Mesenchymal stem cell (in vitro differentiated cells and primary cell): Measurements from ENCODE around the gene PTX3.

Source experiments
- DNase-seq: peaks from one replicate; pipeline ENCODE4 v3.0.0-alpha.2; 2013
- H2AFZ ChIP-seq: one replicate; pipeline ENCODE4 v1.6.1; 2013; ENCODE audit warnings: low read depth, mild to moderate bottlenecking, control low read depth, inconsistent platforms, low read length, moderate library complexity
- H2AK5ac ChIP-seq: 2 replicates; pipeline ENCODE4 v1.6.1; 2013; ENCODE audit warnings: low read length, moderate library complexity, mild to moderate bottlenecking, inconsistent platforms; ENCODE audit not compliant: severe bottlenecking
- H2BK120ac ChIP-seq: one replicate; pipeline ENCODE4 v1.6.1; 2013; ENCODE audit warnings: low read depth, mild to moderate bottlenecking, inconsistent platforms, low read length, moderate library complexity
- H2BK12ac ChIP-seq, 2 experiments: one replicate each; pipeline ENCODE4 v1.6.1; 2013; ENCODE audit warnings: inconsistent platforms in 2 of 2, low read length in 2 of 2, mild to moderate bottlenecking in 2 of 2, moderate library complexity in 2 of 2, control low read depth in 1 of 2
- H2BK15ac ChIP-seq: one replicate; pipeline ENCODE4 v1.6.1; 2013; ENCODE audit warnings: mild to moderate bottlenecking, low read depth, inconsistent platforms; ENCODE audit not compliant: poor library complexity, severe bottlenecking
- H2BK5ac ChIP-seq: 2 replicates; pipeline ENCODE4 v1.6.1; 2013; ENCODE audit warnings: low read depth, mild to moderate bottlenecking, low read length, control low read depth, inconsistent platforms; ENCODE audit not compliant: poor library complexity, severe bottlenecking
- H3K14ac ChIP-seq, 2 experiments: one replicate each; pipeline ENCODE4 v1.6.1; 2013; ENCODE audit warnings: inconsistent platforms in 2 of 2, low read length in 2 of 2, control low read depth in 1 of 2, mild to moderate bottlenecking in 1 of 2, moderate library complexity in 1 of 2
- H3K18ac ChIP-seq, 2 experiments: one replicate each; pipeline ENCODE4 v1.6.1; 2013; ENCODE audit warnings: inconsistent platforms in 2 of 2, low read length in 2 of 2, control low read depth in 1 of 2, low read depth in 1 of 2, mild to moderate bottlenecking in 1 of 2
- H3K23ac ChIP-seq, 2 experiments: one replicate each; pipeline ENCODE4 v1.6.1; 2013; ENCODE audit warnings: inconsistent platforms in 2 of 2, low read length in 2 of 2, mild to moderate bottlenecking in 2 of 2, moderate library complexity in 2 of 2, control low read depth in 1 of 2
- H3K27ac ChIP-seq: 2 replicates; pipeline ENCODE4 v1.5.1; 2013; ENCODE audit warnings: mild to moderate bottlenecking, moderate library complexity, low read length, control low read depth, inconsistent platforms; ENCODE audit not compliant: poor library complexity, severe bottlenecking
- H3K27me3 ChIP-seq, 2 experiments: 2 replicates each; pipeline versions ENCODE4 v1.6.1 to v1.7.0; 2013; ENCODE audit warnings: low read length in 2 of 2, mild to moderate bottlenecking in 2 of 2, moderate library complexity in 2 of 2, control low read depth in 1 of 2, inconsistent platforms in 1 of 2; ENCODE audit not compliant: control insufficient read depth in 1 of 2, insufficient read depth in 1 of 2
- H3K36me3 ChIP-seq, 2 experiments: 2 replicates each; pipeline versions ENCODE4 v1.6.1 to v1.7.0; 2013; ENCODE audit warnings: low read length in 2 of 2, control low read depth in 1 of 2, inconsistent platforms in 1 of 2, low read depth in 1 of 2, mild to moderate bottlenecking in 1 of 2; ENCODE audit not compliant: insufficient read depth in 2 of 2, control insufficient read depth in 1 of 2
- H3K4ac ChIP-seq, 2 experiments: one replicate each; pipeline ENCODE4 v1.6.1; 2013; ENCODE audit warnings: inconsistent platforms in 2 of 2, low read length in 2 of 2, mild to moderate bottlenecking in 2 of 2, moderate library complexity in 2 of 2, control low read depth in 1 of 2, low read depth in 1 of 2
- H3K4me1 ChIP-seq: 2 replicates; pipeline ENCODE4 v1.6.1; 2013; ENCODE audit warnings: low read depth, low read length, control low read depth; ENCODE audit not compliant: control insufficient read depth, insufficient read depth
- H3K4me2 ChIP-seq: 2 replicates; pipeline ENCODE4 v1.6.1; 2013; ENCODE audit warnings: low read length, mild to moderate bottlenecking, inconsistent platforms; ENCODE audit not compliant: poor library complexity, severe bottlenecking
- H3K4me3 ChIP-seq, 2 experiments: 2 replicates each; pipeline versions ENCODE4 v1.5.1 to v1.7.0; 2013; ENCODE audit warnings: low read length in 2 of 2, mild to moderate bottlenecking in 2 of 2, control low read depth in 1 of 2, low read depth in 1 of 2; ENCODE audit not compliant: insufficient read depth in 1 of 2
- H3K79me1 ChIP-seq: replicated peaks from 2 replicates; pipeline ENCODE4 v1.6.1; 2013; ENCODE audit warnings: mild to moderate bottlenecking, control low read depth, low read length, inconsistent platforms; ENCODE audit not compliant: poor library complexity, severe bottlenecking
- H3K9ac ChIP-seq: 2 replicates; pipeline ENCODE4 v1.7.0; 2013; ENCODE audit warnings: mild to moderate bottlenecking, low read length, moderate library complexity
- H3K9me3 ChIP-seq: 2 replicates; pipeline ENCODE4 v1.7.0; 2013; ENCODE audit warnings: mild to moderate bottlenecking, low read length; ENCODE audit not compliant: control insufficient read depth
- H4K8ac ChIP-seq: one replicate; pipeline ENCODE4 v1.6.1; 2013; ENCODE audit warnings: inconsistent platforms, mild to moderate bottlenecking, low read length, moderate library complexity
- H4K91ac ChIP-seq: one replicate; pipeline ENCODE4 v1.6.1; 2013; ENCODE audit warnings: mild to moderate bottlenecking, low read length, inconsistent platforms
- WGBS: methylation state at CpG from one replicate; pipeline ENCODE4 v1.1.7; 2013; ENCODE audit warnings: mixed read lengths; 5-methylcytosine and 5-hydroxymethylcytosine counted together

Gene PTX3

GRCh38 chr3:157488144-157488543, 51.5 kb downstream of the PTX3 start:
- Histone ChIP-seq H2AFZ (no peak overlapping the region), H2AK5ac (no peak overlapping the region), H2BK15ac (no peak overlapping the region)

GRCh38 chr3:157491136-157491535, 54.5 kb downstream of the PTX3 start:
- Histone ChIP-seq H4K8ac (no peak overlapping the region), H3K79me1 (peaks cover 18% of the 10 kb centered on the region), H3K9me3 (no peaks in the 10 kb centered on the region), H2AFZ (no peak overlapping the region), H2BK120ac (no peak overlapping the region), H2BK12ac (no peak overlapping the region), H2AK5ac (no peak overlapping the region), H3K9ac (no peak overlapping the region), H3K4ac (no peak overlapping the region), H3K4me2 (no peak overlapping the region), H3K4me3 (no peak overlapping the region), H2BK15ac (no peak overlapping the region), H3K14ac (no peak overlapping the region), H4K91ac (no peak overlapping the region), H3K4me1 (peaks cover 5% of the 10 kb centered on the region), H2BK5ac (no peak overlapping the region), H3K18ac (no peak overlapping the region), H3K36me3 (no peaks in the 10 kb centered on the region), H3K27me3 (no peaks in the 10 kb centered on the region), H3K27ac (no peak overlapping the region), H3K23ac (no peak overlapping the region)
- 98% methylated on average over 2 of the region's 2 CpGs for WGBS
- DNase-seq = no peak

More at GRCh38 chr3:157488144-157488543, 51.5 kb downstream of the PTX3 start:
- H3K4me2 ChIP-seq = no peak overlapping the region
- no peak overlapping the region for H3K27ac ChIP-seq
- H3K9me3 ChIP-seq = no peaks in the 10 kb centered on the region
- no peak overlapping the region for H3K4ac ChIP-seq
- H3K27me3 ChIP-seq = no peaks in the 10 kb centered on the region
- peak overlapping the region; percentile 72 for H3K9ac ChIP-seq
- H3K36me3 ChIP-seq = peaks cover 0 to under 1% of the 10 kb centered on the region in 2 experiments
- H3K79me1 ChIP-seq = peaks cover 16% of the 10 kb centered on the region
- H3K4me3 ChIP-seq = no peak overlapping the region
- no peak overlapping the region for H2BK120ac ChIP-seq
- no peak overlapping the region for H3K14ac ChIP-seq
- H3K23ac ChIP-seq = no peak overlapping the region
- no peak overlapping the region for H4K91ac ChIP-seq
- no peak overlapping the region for H2BK5ac ChIP-seq
- H3K4me1 ChIP-seq = no peaks in the 10 kb centered on the region
- no peak overlapping the region for H2BK12ac ChIP-seq
- no peak for DNase-seq
- H3K18ac ChIP-seq = no peak overlapping the region
- no peak overlapping the region for H4K8ac ChIP-seq
